SU-DHL-6 (cell line): ENCODE results near the gene KRTAP19-6.

ENCODE experiments used
- H2AFZ ChIP-seq: fragments of 200-600 bp; sonication (generic); 2 replicates; pipeline ENCODE4 v1.6.1; 2014; ENCODE audit warnings: low read depth, mild to moderate bottlenecking, moderate library complexity, mixed read lengths, antibody characterized with exemption, low read length; ENCODE audit not compliant: severe bottlenecking
- H3F3A ChIP-seq: fragments of 200-600 bp; shearing (Covaris generic); 2 replicates; pipeline ENCODE4 v1.6.0; 2016; ENCODE audit warnings: antibody characterized with exemption, mild to moderate bottlenecking; ENCODE audit not compliant: insufficient read depth
- H3K27ac ChIP-seq: fragments of 200-600 bp; sonication (generic); 2 replicates; pipeline ENCODE4 v1.5.1; 2016; ENCODE audit warnings: low read depth, mild to moderate bottlenecking, low read length, moderate library complexity, mixed read lengths
- H3K27me3 ChIP-seq: fragments of 200-600 bp; sonication (generic), shearing (Covaris generic); 2 replicates; pipeline ENCODE4 v1.6.0; 2014; ENCODE audit warnings: mild to moderate bottlenecking, low read length
- H3K36me3 ChIP-seq: fragments of 200-600 bp; sonication (generic); 2 replicates; pipeline ENCODE4 v1.6.1; 2014; ENCODE audit warnings: mild to moderate bottlenecking, low read length, mixed read lengths
- H3K4me2 ChIP-seq: fragments of 300-600, 200-600 bp; shearing (Covaris generic), sonication (generic); 2 replicates; pipeline ENCODE4 v1.6.0; 2014; ENCODE audit warnings: low read length, low read depth, mild to moderate bottlenecking; ENCODE audit not compliant: poor library complexity, severe bottlenecking
- H3K4me3 ChIP-seq: fragments of 200-600 bp; sonication (generic); 2 replicates; pipeline ENCODE4 v1.5.1; 2014; ENCODE audit warnings: antibody characterized with exemption, low read length, mild to moderate bottlenecking, mixed read lengths; ENCODE audit not compliant: insufficient read depth, poor library complexity, severe bottlenecking
- H3K79me2 ChIP-seq: fragments of 200-600 bp; sonication (generic); 2 replicates; pipeline ENCODE4 v1.6.1; 2014; ENCODE audit warnings: mild to moderate bottlenecking, low read length, moderate library complexity; ENCODE audit not compliant: insufficient read depth
- H3K9ac ChIP-seq: fragments of 200-600 bp; sonication (generic); 2 replicates; pipeline ENCODE4 v1.7.0; 2014; ENCODE audit warnings: mild to moderate bottlenecking, low read length
- H3K9me2 ChIP-seq: fragments of 200-600 bp; sonication (generic); replicated peaks from 2 replicates; pipeline ENCODE4 v1.6.1; 2014; ENCODE audit warnings: low read length; ENCODE audit not compliant: insufficient read depth
- H3K9me3 ChIP-seq: fragments of 200-600 bp; sonication (generic); 2 replicates; pipeline ENCODE4 v1.6.1; 2014; ENCODE audit warnings: low read length, mixed read lengths; ENCODE audit not compliant: insufficient read depth
- H4K20me1 ChIP-seq: fragments of 200-600 bp; sonication (generic); 2 replicates; pipeline ENCODE4 v1.6.1; 2014; ENCODE audit warnings: low read depth, mild to moderate bottlenecking, antibody characterized with exemption, low read length, moderate library complexity, mixed read lengths
- EZH2phosphoT487 ChIP-seq: fragments of 200-600 bp; sonication (generic), shearing (Covaris generic); conservative IDR thresholded peaks from 2 replicates; pipeline ENCODE4 v1.6.1; 2018; ENCODE audit warnings: mild to moderate bottlenecking, antibody characterized with exemption, low read length, moderate library complexity, mixed read lengths
- TF ChIP-seq, protein P1 (sequence below): fragments of 200-600 bp; sonication (generic); IDR thresholded peaks from one replicate; pipeline ENCODE4 v1.5.1; 2017; ENCODE audit warnings: antibody characterized with exemption, mild to moderate bottlenecking, low read length, moderate library complexity; ENCODE audit not compliant: insufficient read depth, poor library complexity, severe bottlenecking

KRTAP19-6 gene

DNA sequence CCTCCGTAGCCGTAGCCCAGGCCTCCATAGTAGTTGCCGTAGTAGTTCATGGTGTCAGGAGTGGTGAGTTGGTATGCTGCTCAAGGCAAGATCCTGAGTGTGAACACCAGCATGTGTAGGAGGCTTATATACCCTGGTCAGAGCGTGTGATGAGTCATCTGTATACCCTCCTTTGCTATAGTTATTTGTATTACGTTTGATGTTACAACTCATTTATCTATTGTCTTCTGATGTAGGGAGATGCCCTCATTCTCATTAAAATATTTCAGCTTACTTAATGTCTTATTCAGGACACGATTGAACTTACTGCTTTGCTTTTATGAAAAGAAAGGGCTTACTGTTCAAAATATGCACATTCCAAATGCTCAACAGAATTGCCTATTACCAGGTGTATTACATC is 39.6 kb downstream of the KRTAP19-6 start, which contains the start of gene KRTAP19-5:
Gene KRTAP19-5, minus strand, starts transcription at position 101 of the 400 bp plus-strand sequence. Its CDS starts 51 bp downstream, at position 50.
- H3K27me3 ChIP-seq = no peaks in the 10 kb centered on the region
- no peak within 1 kb of the TSS for H2AFZ ChIP-seq
- no peaks in the 10 kb centered on the region for H3K9me3 ChIP-seq
- TF ChIP-seq, protein P1, sequence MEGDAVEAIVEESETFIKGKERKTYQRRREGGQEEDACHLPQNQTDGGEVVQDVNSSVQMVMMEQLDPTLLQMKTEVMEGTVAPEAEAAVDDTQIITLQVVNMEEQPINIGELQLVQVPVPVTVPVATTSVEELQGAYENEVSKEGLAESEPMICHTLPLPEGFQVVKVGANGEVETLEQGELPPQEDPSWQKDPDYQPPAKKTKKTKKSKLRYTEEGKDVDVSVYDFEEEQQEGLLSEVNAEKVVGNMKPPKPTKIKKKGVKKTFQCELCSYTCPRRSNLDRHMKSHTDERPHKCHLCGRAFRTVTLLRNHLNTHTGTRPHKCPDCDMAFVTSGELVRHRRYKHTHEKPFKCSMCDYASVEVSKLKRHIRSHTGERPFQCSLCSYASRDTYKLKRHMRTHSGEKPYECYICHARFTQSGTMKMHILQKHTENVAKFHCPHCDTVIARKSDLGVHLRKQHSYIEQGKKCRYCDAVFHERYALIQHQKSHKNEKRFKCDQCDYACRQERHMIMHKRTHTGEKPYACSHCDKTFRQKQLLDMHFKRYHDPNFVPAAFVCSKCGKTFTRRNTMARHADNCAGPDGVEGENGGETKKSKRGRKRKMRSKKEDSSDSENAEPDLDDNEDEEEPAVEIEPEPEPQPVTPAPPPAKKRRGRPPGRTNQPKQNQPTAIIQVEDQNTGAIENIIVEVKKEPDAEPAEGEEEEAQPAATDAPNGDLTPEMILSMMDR = no peak
- no peak for TF ChIP-seq EZH2phosphoT487
- no peaks in the 10 kb centered on the region for H3K36me3 ChIP-seq
- H3F3A ChIP-seq = no peaks in the 10 kb centered on the region
- no peaks in the 10 kb centered on the region for H3K79me2 ChIP-seq
- no peaks in the 10 kb centered on the region for H3K9me2 ChIP-seq
- H3K9ac ChIP-seq = no peak within 1 kb of the TSS
- H3K4me3 ChIP-seq = no peak within 1 kb of the TSS
- H3K4me2 ChIP-seq = no peak within 1 kb of the TSS
- no peaks in the 10 kb centered on the region for H4K20me1 ChIP-seq
- H3K27ac ChIP-seq = no peak within 1 kb of the TSS

DNA sequence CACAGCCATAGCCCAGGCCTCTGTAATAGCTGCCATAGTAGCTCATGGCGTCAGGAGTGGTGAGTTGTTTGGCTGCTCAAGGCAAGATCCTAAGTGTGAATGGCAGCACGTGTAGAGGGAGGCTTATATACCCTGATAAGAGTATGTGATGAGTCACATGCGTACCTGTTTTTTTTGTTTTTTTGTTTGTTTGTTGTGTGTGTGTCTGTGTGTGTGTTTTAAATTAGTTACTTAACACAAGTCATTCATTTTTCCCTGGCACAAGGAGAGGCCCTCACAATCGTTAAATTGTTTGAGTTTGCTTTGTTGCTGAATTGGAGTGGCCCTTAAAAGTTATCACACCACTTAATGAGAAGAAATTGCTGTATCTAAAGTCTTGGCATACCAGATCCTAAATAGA is 44.6 kb downstream of the KRTAP19-6 start, which contains the start of gene KRTAP19-4:
Gene KRTAP19-4, minus strand, starts transcription at position 101 of the 400 bp plus-strand sequence. Its CDS starts 55 bp downstream, at position 46.
- Histone ChIP-seq H3K27ac (no peak within 1 kb of the TSS), H3K9ac (no peak within 1 kb of the TSS), H3K4me2 (no peak within 1 kb of the TSS), H3F3A (no peaks in the 10 kb centered on the region), H3K36me3 (no peaks in the 10 kb centered on the region), H3K27me3 (no peaks in the 10 kb centered on the region), H3K9me2 (no peaks in the 10 kb centered on the region), H3K4me3 (no peak within 1 kb of the TSS), H4K20me1 (no peaks in the 10 kb centered on the region), H3K79me2 (no peaks in the 10 kb centered on the region), H3K9me3 (no peaks in the 10 kb centered on the region), H2AFZ (no peak within 1 kb of the TSS)
- no peak for TF ChIP-seq EZH2phosphoT487
- TF ChIP-seq, protein P1 = no peak

DNA sequence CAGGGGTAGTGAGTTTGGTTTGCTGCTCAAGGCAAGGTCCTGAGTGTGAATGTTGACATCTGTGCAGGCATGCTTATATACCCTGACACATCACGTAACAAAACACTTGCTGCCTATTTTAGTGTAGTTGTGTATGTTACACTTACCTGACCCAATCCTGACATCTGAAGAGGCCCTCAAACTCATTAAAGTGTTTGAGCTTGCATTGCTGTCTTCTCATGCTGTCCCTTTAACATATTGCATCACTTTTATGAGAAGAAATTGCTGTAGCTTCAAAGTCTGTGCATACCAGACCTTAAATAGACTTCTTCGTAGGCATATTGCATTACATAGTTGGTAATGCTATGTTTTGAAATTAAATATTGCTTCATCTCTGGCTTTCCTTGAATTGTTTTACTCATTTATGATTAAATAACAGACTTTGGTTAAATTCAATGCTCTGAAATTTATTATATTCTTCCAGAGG is 49.7 kb downstream of the KRTAP19-6 start, which contains the start of gene KRTAP19-3:
Gene KRTAP19-3, minus strand, starts transcription at position 51 of the 466 bp plus-strand sequence. CDS start 56 bp downstream, outside the sequence.
- no peaks in the 10 kb centered on the region for H3K27me3 ChIP-seq
- H3K79me2 ChIP-seq = no peaks in the 10 kb centered on the region
- H2AFZ ChIP-seq = no peak within 1 kb of the TSS
- peaks cover 3% of the 10 kb centered on the region; the same call in 1 of the 2 replicates for H3K9me3 ChIP-seq
- no peak within 1 kb of the TSS for H3K4me3 ChIP-seq
- no peaks in the 10 kb centered on the region for H3K9me2 ChIP-seq
- no peaks in the 10 kb centered on the region for H3F3A ChIP-seq
- H3K4me2 ChIP-seq = no peak within 1 kb of the TSS
- no peaks in the 10 kb centered on the region for H3K36me3 ChIP-seq
- TF ChIP-seq EZH2phosphoT487 = no peak
- TF ChIP-seq, protein P1 = no peak
- no peaks in the 10 kb centered on the region for H4K20me1 ChIP-seq
- no peak within 1 kb of the TSS for H3K9ac ChIP-seq
- H3K27ac ChIP-seq = no peak within 1 kb of the TSS
